ENCODE results near the gene ADCY3. TPM values are rescaled to one million over a fixed set of nuclear protein-coding genes. Genes with fewer than 3 reads are reported as not detected.

ADCY3 gene
- polyA plus RNA-seq, 3 donors: 2.5 to 9.3 (median 3.5) TPM

DNA sequence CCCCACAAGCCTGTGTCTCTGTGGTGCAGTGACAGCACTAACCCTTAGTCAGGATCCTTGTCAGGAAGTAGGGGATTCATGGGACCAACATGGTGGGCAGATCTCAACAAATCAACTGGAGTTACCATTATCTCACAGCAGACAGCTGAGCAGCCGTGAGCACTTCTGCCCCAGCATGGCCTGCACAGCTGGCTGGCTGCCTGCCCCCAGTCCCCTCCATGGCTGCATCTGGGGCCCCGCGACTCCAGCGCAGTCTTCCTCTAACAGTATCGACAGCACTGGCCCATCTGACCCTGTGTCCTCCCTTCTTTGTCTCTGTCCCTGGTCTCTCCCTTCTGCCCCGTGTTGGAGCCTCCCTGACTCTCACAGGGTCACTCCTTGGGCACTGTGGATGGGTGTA lies 4.7 kb upstream of the ADCY3 start:
- TF ChIP-seq, protein P1, sequence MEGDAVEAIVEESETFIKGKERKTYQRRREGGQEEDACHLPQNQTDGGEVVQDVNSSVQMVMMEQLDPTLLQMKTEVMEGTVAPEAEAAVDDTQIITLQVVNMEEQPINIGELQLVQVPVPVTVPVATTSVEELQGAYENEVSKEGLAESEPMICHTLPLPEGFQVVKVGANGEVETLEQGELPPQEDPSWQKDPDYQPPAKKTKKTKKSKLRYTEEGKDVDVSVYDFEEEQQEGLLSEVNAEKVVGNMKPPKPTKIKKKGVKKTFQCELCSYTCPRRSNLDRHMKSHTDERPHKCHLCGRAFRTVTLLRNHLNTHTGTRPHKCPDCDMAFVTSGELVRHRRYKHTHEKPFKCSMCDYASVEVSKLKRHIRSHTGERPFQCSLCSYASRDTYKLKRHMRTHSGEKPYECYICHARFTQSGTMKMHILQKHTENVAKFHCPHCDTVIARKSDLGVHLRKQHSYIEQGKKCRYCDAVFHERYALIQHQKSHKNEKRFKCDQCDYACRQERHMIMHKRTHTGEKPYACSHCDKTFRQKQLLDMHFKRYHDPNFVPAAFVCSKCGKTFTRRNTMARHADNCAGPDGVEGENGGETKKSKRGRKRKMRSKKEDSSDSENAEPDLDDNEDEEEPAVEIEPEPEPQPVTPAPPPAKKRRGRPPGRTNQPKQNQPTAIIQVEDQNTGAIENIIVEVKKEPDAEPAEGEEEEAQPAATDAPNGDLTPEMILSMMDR (IDR thresholded peaks at IDR 0.05): no peak
- intact Hi-C loops (cut with micrococcal nuclease): no loop called here
- Mint-ChIP-seq H3K9me3 (no peaks in the 10 kb centered on the region), H3K27ac (no peak overlapping the region), H3K36me3 (no peaks in the 10 kb centered on the region), H3K4me3 (no peak overlapping the region), H3K27me3 (ENCODE audit: low read depth in 3 of 3) (peaks cover 12 to 16% (median 15%) of the 10 kb centered on the region in 3 donors), H3K4me1 (peaks cover 7% of the 10 kb centered on the region)
- Histone ChIP-seq H3K36me3 (replicated peaks in 1 of 2; ENCODE audit: control insufficient read depth in 1 of 2, insufficient read depth in 2 of 2, low read length in 2 of 2) (no peaks in the 10 kb centered on the region), H3K9me3 (replicated peaks in 1 of 2; ENCODE audit: control insufficient read depth in 1 of 2, insufficient read depth in 1 of 2, low read length in 2 of 2) (no peaks in the 10 kb centered on the region), H2AFZ (ENCODE audit: insufficient read depth, low read depth, low read length, poor library complexity, severe bottlenecking) (no peak overlapping the region), H3K27ac (ENCODE audit: low read depth in 1 of 2, low read length in 2 of 2) (no peak overlapping the region), H3K27me3 (ENCODE audit: control insufficient read depth in 2 of 2, insufficient read depth in 2 of 2, low read length in 2 of 2) (peaks cover 4 to 10% of the 10 kb centered on the region in 2 donors), H4K20me1 (ENCODE audit: insufficient read depth, low read length) (no peaks in the 10 kb centered on the region), H3K9ac (ENCODE audit: insufficient read depth, low read length, poor library complexity, severe bottlenecking) (no peak overlapping the region), H3K79me2 (ENCODE audit: insufficient read depth, low read length) (no peaks in the 10 kb centered on the region), H3K4me1 (ENCODE audit: control insufficient read depth in 1 of 2, insufficient read depth in 2 of 2, low read length in 2 of 2) (peaks cover 20 to 22% of the 10 kb centered on the region in 2 donors), H3K4me2 (replicated peaks; ENCODE audit: extremely low read depth, low read length, poor library complexity, severe bottlenecking) (no peak overlapping the region), H3K4me3 (replicated peaks in 1 of 3; ENCODE audit: low read depth in 2 of 3, low read length in 3 of 3) (no peak overlapping the region)
- DNase-seq: no peak
- 87% methylated on average over 4 of the region's 6 CpGs for WGBS (ENCODE audit: insufficient coverage)

DNA sequence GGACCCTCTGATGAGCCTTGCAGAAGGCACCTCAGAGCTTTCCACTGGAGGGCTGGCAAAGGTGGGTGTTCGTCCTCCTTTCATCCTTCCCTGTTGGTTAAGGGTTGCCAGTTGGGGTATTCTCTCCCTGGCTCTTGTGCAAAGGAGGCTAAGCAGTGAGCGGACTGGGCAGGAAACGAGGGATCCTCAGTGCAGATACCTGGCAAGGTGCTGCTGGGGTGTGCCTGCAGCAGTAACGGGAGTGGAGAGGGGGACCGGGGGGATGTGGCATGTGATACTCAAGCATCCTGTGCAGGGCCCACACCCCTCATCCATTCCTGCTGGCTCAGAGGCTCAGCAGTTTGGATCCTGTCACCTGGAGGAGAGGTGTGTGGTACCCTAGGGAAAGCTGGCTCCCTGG lies 4.2 kb upstream of the ADCY3 start:
- TF ChIP-seq, protein P1 (IDR thresholded peaks at IDR 0.05): no peak
- H3K4me2 ChIP-seq (replicated peaks; ENCODE audit: extremely low read depth, low read length, poor library complexity, severe bottlenecking): no peak overlapping the region
- 95% methylated on average over 3 of the region's 5 CpGs for WGBS (ENCODE audit: insufficient coverage)
- H3K4me3 Mint-ChIP-seq: no peak overlapping the region
- intact Hi-C loops (cut with micrococcal nuclease): no loop called here
- no peak overlapping the region for H3K4me3 ChIP-seq (replicated peaks in 1 of 3; ENCODE audit: low read depth in 2 of 3, low read length in 3 of 3)
- H3K27ac Mint-ChIP-seq: no peak overlapping the region
- H3K36me3 Mint-ChIP-seq: peaks cover 0 to under 1% of the 10 kb centered on the region in 2 donors
- H3K9ac ChIP-seq (ENCODE audit: insufficient read depth, low read length, poor library complexity, severe bottlenecking): no peak overlapping the region
- peaks cover 8% of the 10 kb centered on the region for H3K4me1 Mint-ChIP-seq
- no peaks in the 10 kb centered on the region for H3K79me2 ChIP-seq (ENCODE audit: insufficient read depth, low read length)
- no peak overlapping the region for H2AFZ ChIP-seq (ENCODE audit: insufficient read depth, low read depth, low read length, poor library complexity, severe bottlenecking)
- peaks cover 12 to 19% (median 16%) of the 10 kb centered on the region in 3 donors for H3K27me3 Mint-ChIP-seq (ENCODE audit: low read depth in 3 of 3)
- H3K36me3 ChIP-seq (replicated peaks in 1 of 2; ENCODE audit: control insufficient read depth in 1 of 2, insufficient read depth in 2 of 2, low read length in 2 of 2): no peaks in the 10 kb centered on the region
- H4K20me1 ChIP-seq (ENCODE audit: insufficient read depth, low read length): no peaks in the 10 kb centered on the region
- H3K4me1 ChIP-seq (ENCODE audit: control insufficient read depth in 1 of 2, insufficient read depth in 2 of 2, low read length in 2 of 2): peaks cover 22 to 26% of the 10 kb centered on the region in 2 donors
- H3K9me3 ChIP-seq (replicated peaks in 1 of 2; ENCODE audit: control insufficient read depth in 1 of 2, insufficient read depth in 1 of 2, low read length in 2 of 2): no peaks in the 10 kb centered on the region
- H3K27ac ChIP-seq (ENCODE audit: low read depth in 1 of 2, low read length in 2 of 2): no peak overlapping the region
- H3K9me3 Mint-ChIP-seq: no peaks in the 10 kb centered on the region
- H3K27me3 ChIP-seq (ENCODE audit: control insufficient read depth in 2 of 2, insufficient read depth in 2 of 2, low read length in 2 of 2): peaks cover 4 to 11% of the 10 kb centered on the region in 2 donors
- no peak for DNase-seq
